K562 (cell line): Measurements from ENCODE around the gene DNAH17. TPM values are rescaled to one million over a fixed set of nuclear protein-coding genes. Genes with fewer than 3 reads are reported as not detected.

ENCODE experiments used
- ATAC-seq: fragments of 200-7000 bp; cut with Tn5 transposase; 3 replicates; pipeline ENCODE4 v1.9.1; 2020; ENCODE audit warnings: moderate library complexity
- BruUV-seq: library from RNA; stranded (reverse); fragments of 400-500 nt; replicated peaks from 2 replicates; lab custom pipeline; 2021; lab: Mats Ljungman, UMichigan
- CTCF ChIA-PET: fragments of 300-600 bp; formaldehyde crosslinking; extraction: SDS; loops from one replicate; lab custom pipeline; 2021; ENCODE audit warnings: low intra/inter-chr PET ratio; lab: Yijun Ruan, JAX
- POLR2A ChIA-PET: fragments of 300-600, 350-650 bp; sonication (Branson Sonifier 250); formaldehyde crosslinking; extraction: SDS; loops from one replicate; lab custom pipeline; 2021; ENCODE audit warnings: antibody characterized with exemption, inconsistent platforms; lab: Yijun Ruan, JAX
- DNase-seq, 4 experiments: peaks; one replicate each; pipeline versions ENCODE4 v3.0.0 to v3.0.0-alpha.2; 2011 to 2018; ENCODE audit warnings: low spot score in 3 of 4, mixed read lengths in 3 of 4; ENCODE audit errors: extremely low read depth in 1 of 4
- FAIRE-seq: peaks from 2 replicates; lab custom pipeline; 2011; peaks lifted over from hg19 to GRCh38; lab: Jason Lieb, UNC
- H2AFZ ChIP-seq: 2 replicates; pipeline ENCODE4 v1.6.0; 2011; ENCODE audit warnings: low read depth, low read length, control low read depth, inconsistent platforms
- H3K27ac ChIP-seq: fragments of 200-600 bp; 3 replicates; pipeline ENCODE4 v1.8.0; 2011; ENCODE audit warnings: low read depth, mild to moderate bottlenecking, control low read depth, inconsistent platforms, low read length, moderate library complexity, mixed read lengths; ENCODE audit errors: extremely low read depth
- H3K27me3 ChIP-seq, 2 experiments: fragments of 300-600 bp in 1 of 2; 2 replicates in 1 of 2; 3 replicates in 1 of 2; pipeline versions ENCODE4 v1.6.0 to v1.8.0; 2011; ENCODE audit warnings: inconsistent platforms in 2 of 2, low read length in 2 of 2, mild to moderate bottlenecking in 1 of 2, mixed read lengths in 1 of 2, moderate library complexity in 1 of 2; ENCODE audit not compliant: control insufficient read depth in 2 of 2, insufficient read depth in 2 of 2
- H3K36me3 ChIP-seq: fragments of 300-600 bp; 3 replicates; pipeline ENCODE4 v1.8.0; 2011; ENCODE audit warnings: mild to moderate bottlenecking, low read length, inconsistent platforms; ENCODE audit not compliant: control insufficient read depth, insufficient read depth
- H3K4me1 ChIP-seq, 2 experiments: fragments of 200-600 bp in 1 of 2; replicated peaks in 1 of 2; 2 replicates in 1 of 2; 3 replicates in 1 of 2; pipeline versions ENCODE4 v1.5.1 to v1.8.0; 2011; ENCODE audit warnings: inconsistent platforms in 2 of 2, low read length in 2 of 2, mild to moderate bottlenecking in 1 of 2, mixed read lengths in 1 of 2, moderate library complexity in 1 of 2; ENCODE audit not compliant: control insufficient read depth in 2 of 2, insufficient read depth in 2 of 2
- H3K4me2 ChIP-seq: 2 replicates; pipeline ENCODE4 v1.6.1; 2011; ENCODE audit warnings: low read length, control low read depth, inconsistent platforms, mixed read lengths; ENCODE audit not compliant: insufficient read depth
- H3K4me3 ChIP-seq: fragments of 200-600 bp; sonication (generic), shearing (Covaris generic); 2 replicates; pipeline ENCODE4 v1.5.1; 2016; ENCODE audit warnings: control low read depth, inconsistent platforms
- H3K79me2 ChIP-seq: fragments of 200-600 bp; 3 replicates; pipeline ENCODE4 v1.8.0; 2011; ENCODE audit warnings: low read length, inconsistent platforms; ENCODE audit not compliant: control insufficient read depth, insufficient read depth
- H3K9ac ChIP-seq, 2 experiments: 2 replicates each; pipeline versions ENCODE4 v1.6.0 to v1.6.1; 2011; ENCODE audit warnings: low read depth in 2 of 2, low read length in 2 of 2, control low read depth in 1 of 2, inconsistent platforms in 1 of 2, mild to moderate bottlenecking in 1 of 2, mixed read lengths in 1 of 2; ENCODE audit not compliant: insufficient read depth in 1 of 2
- H3K9me1 ChIP-seq: one replicate; pipeline ENCODE4 v1.6.0; 2011; ENCODE audit warnings: inconsistent platforms, mild to moderate bottlenecking, low read length, moderate library complexity; ENCODE audit not compliant: control insufficient read depth, insufficient read depth
- H3K9me3 ChIP-seq: replicated peaks from 2 replicates; pipeline ENCODE4 v1.5.1; 2011; ENCODE audit warnings: low read depth, low read length, inconsistent platforms; ENCODE audit not compliant: control insufficient read depth, insufficient read depth
- H4K20me1 ChIP-seq: replicated peaks from 2 replicates; pipeline ENCODE4 v1.6.1; 2011; ENCODE audit warnings: low read length, inconsistent platforms, mixed read lengths; ENCODE audit not compliant: control insufficient read depth, insufficient read depth
- FOXJ3 ChIP-seq: sonication (generic); formaldehyde crosslinking; IDR thresholded peaks from 2 replicates; pipeline ENCODE4 v1.4.0; 2020; ENCODE audit warnings: mild to moderate bottlenecking, missing genetic modification reagents
- HBP1 ChIP-seq: fragments of 450-650 bp; formaldehyde crosslinking; IDR thresholded peaks from 2 replicates; pipeline ENCODE4 v1.4.0; 2022; ENCODE audit warnings: missing genetic modification characterization
- HMG20A ChIP-seq: fragments of 450-650 bp; formaldehyde crosslinking; conservative IDR thresholded peaks from 2 replicates; pipeline ENCODE4 v1.4.0; 2020; ENCODE audit warnings: mild to moderate bottlenecking, mixed read lengths
- JUNB ChIP-seq: fragments of 450-650 bp; formaldehyde crosslinking; conservative IDR thresholded peaks from 2 replicates; pipeline ENCODE4 v1.4.0; 2020; ENCODE audit warnings: mild to moderate bottlenecking
- KDM1A ChIP-seq, 2 experiments: fragments of 450-650 bp; IDR thresholded peaks; 2 replicates each; pipeline ENCODE4 v1.6.1; 2016; ENCODE audit warnings: mild to moderate bottlenecking in 2 of 2
- KDM5B ChIP-seq: fragments of 200-600 bp; sonication (generic); IDR thresholded peaks from 2 replicates; pipeline ENCODE4 v1.6.1; 2012; ENCODE audit warnings: low read depth, mild to moderate bottlenecking, moderate library complexity, low read length, control low read depth, inconsistent platforms; ENCODE audit not compliant: insufficient replicate concordance
- MAX ChIP-seq: sonication (generic); formaldehyde crosslinking; IDR thresholded peaks from 2 replicates; pipeline ENCODE4 v1.9.0; 2022; ENCODE audit warnings: mild to moderate bottlenecking, missing genetic modification reagents
- MED1 ChIP-seq: sonication (generic); formaldehyde crosslinking; IDR thresholded peaks from 2 replicates; pipeline ENCODE4 v1.8.1; 2023; ENCODE audit warnings: missing genetic modification reagents, borderline replicate concordance
- NCOR1 ChIP-seq: fragments of 450-650 bp; IDR thresholded peaks from 2 replicates; pipeline ENCODE4 v1.6.1; 2016; ENCODE audit warnings: mild to moderate bottlenecking, moderate library complexity
- PPARD ChIP-seq: fragments of 250-450 bp; sonication (Bioruptor Pico); IDR thresholded peaks from 2 replicates; pipeline ENCODE4 v1.8.0; 2022; ENCODE audit warnings: inconsistent platforms, mild to moderate bottlenecking, moderate library complexity
- SNAPC5 ChIP-seq: fragments of 250-450 bp; sonication (Bioruptor Pico); IDR thresholded peaks from 2 replicates; pipeline ENCODE4 v1.8.0; 2021; ENCODE audit warnings: moderate library complexity, mild to moderate bottlenecking, inconsistent platforms
- SREBF1 ChIP-seq: fragments of 150-350 bp; IDR thresholded peaks from 2 replicates; pipeline ENCODE4 v1.6.1; 2014; ENCODE audit warnings: antibody characterized with exemption, low read depth, low read length, borderline replicate concordance
- TARDBP ChIP-seq: fragments of 450-650 bp; IDR thresholded peaks from 2 replicates; pipeline ENCODE4 v1.6.1; 2016
- ZNF785 ChIP-seq: fragments of 250-450 bp; sonication (Bioruptor Pico); IDR thresholded peaks from 2 replicates; pipeline ENCODE4 v1.4.0; 2020; ENCODE audit warnings: mild to moderate bottlenecking
- ZSCAN29 ChIP-seq: fragments of 450-650 bp; IDR thresholded peaks from 2 replicates; pipeline ENCODE4 v1.6.1; 2017
- WGBS: fragments of 100-300 bp; shearing (Covaris generic); methylation state at CpG from one replicate; pipeline ENCODE4 v1.1.6; 2016; ENCODE audit warnings: low coverage, mixed read lengths; ENCODE audit not compliant: insufficient coverage; ENCODE audit errors: missing lambda C conversion rate; 5-methylcytosine and 5-hydroxymethylcytosine counted together
- in situ Hi-C: fragments of 300-500 bp; cut with MboI; formaldehyde crosslinking; loops from 4 replicates; pipeline ENCODE4 v1.15.0; 2018; ENCODE audit warnings: inconsistent platforms, mixed read lengths
- intact Hi-C: fragments of 100-400 bp; cut with micrococcal nuclease; formaldehyde crosslinking; loops from 2 replicates; pipeline ENCODE4 v1.14.2; 2022
- polyA plus RNA-seq, 8 experiments: library from polyadenylated mRNA; depleted of rRNA in 4 of 8; stranded (reverse) in 5 of 8; unstranded in 3 of 8; fragments of >200 nt; fragmentation: Nextera tagmentation in 2 of 8; fragmentation: Illumina TruSeq in 1 of 8; extraction: Ambion mirVana in 2 of 8; extraction: Trizol in 1 of 8; gene quantifications; 2 replicates each; pipeline versions ENCODE4 v1.2.1 to v1.2.3, GENCODE V29; 2011 to 2014; ENCODE audit warnings: inconsistent platforms in 1 of 8, missing spikeins in 1 of 8
- total RNA-seq, 7 experiments: library from RNA; depleted of rRNA in 6 of 7; stranded (reverse); fragments of >200 nt in 6 of 7; fragmentation: Illumina TruSeq in 2 of 7; extraction: Trizol in 2 of 7; gene quantifications; 2 replicates each; pipeline versions ENCODE4 v1.2.1 to v1.2.3, GENCODE V29; 2011 to 2021; ENCODE audit warnings: low replicate concordance in 1 of 7
- TF ChIP-seq, protein P1 (sequence below): fragments of 250-450 bp; sonication (Bioruptor Pico); IDR thresholded peaks from 2 replicates; pipeline ENCODE4 v1.8.0; 2021; ENCODE audit warnings: borderline replicate concordance, mild to moderate bottlenecking, moderate library complexity; ENCODE audit not compliant: poor library complexity, severe bottlenecking
- TF ChIP-seq, protein P2 (sequence below): sonication (generic); formaldehyde crosslinking; IDR thresholded peaks from 2 replicates; pipeline ENCODE4 v1.5.0; 2020; ENCODE audit warnings: missing genetic modification reagents
- TF ChIP-seq, protein P3 (sequence below): fragments of 450-650 bp; formaldehyde crosslinking; conservative IDR thresholded peaks from 2 replicates; pipeline ENCODE4 v1.4.0; 2022; ENCODE audit warnings: mild to moderate bottlenecking, missing genetic modification characterization

DNAH17 gene
- total and polyA plus RNA-seq, 9 of the 15 experiments (the other 6 are each of a cell fraction or from before 2014, with no cell fraction given), result under 0.01 to 0.06 (median 0.03) TPM; not detected in 5

GRCh38 chr17:78466786-78467715 is 110.1 kb downstream of the DNAH17 start:
- no peak overlapping the region for H3K27ac ChIP-seq
- H3K4me2 ChIP-seq, result no peak overlapping the region
- ChIA-PET CTCF (no interaction called here), POLR2A (interaction anchor here (0.6 kb wide), 1 partner anchor 211 kb away, joined by 4 read pairs; no protein-coding TSS in a partner anchor)
- 0 out of 4 replicates have a peak overlapping the region, but pooled peaks of 1 of the 2 experiments have one; percentile 20 for H3K9ac ChIP-seq
- in situ Hi-C loops, result no loop called here
- peaks cover 0 to 4% of the 10 kb centered on the region in 2 experiments; a peak in 1 of 5 replicates for H3K4me1 ChIP-seq
- no peak overlapping the region for H2AFZ ChIP-seq
- WGBS, result 13% methylated on average over 26 of the region's 26 CpGs
- DNase-seq, result no peak
- intact Hi-C loops, result no loop called here
- H3K4me3 ChIP-seq, result no peak overlapping the region
- no TSS peak for BruUV-seq
- ATAC-seq, result no peak
- peaks cover 49 to 62% of the 10 kb centered on the region in 2 experiments for H3K27me3 ChIP-seq
- no peaks in the 10 kb centered on the region for H3K79me2 ChIP-seq
- no peak for FAIRE-seq
- peaks cover 4% of the 10 kb centered on the region for H3K9me1 ChIP-seq
- H3K36me3 ChIP-seq, result no peaks in the 10 kb centered on the region
- H4K20me1 ChIP-seq, result no peaks in the 10 kb centered on the region
- no peaks in the 10 kb centered on the region for H3K9me3 ChIP-seq
- no peak for TF ChIP-seq HMG20A (CRISPR knock-in tag)
- TF ChIP-seq NCOR1, result no peak
- TF ChIP-seq, protein P1, sequence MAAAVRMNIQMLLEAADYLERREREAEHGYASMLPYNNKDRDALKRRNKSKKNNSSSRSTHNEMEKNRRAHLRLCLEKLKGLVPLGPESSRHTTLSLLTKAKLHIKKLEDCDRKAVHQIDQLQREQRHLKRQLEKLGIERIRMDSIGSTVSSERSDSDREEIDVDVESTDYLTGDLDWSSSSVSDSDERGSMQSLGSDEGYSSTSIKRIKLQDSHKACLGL (CRISPR knock-in tag), result no peak
- no peak for TF ChIP-seq PPARD (CRISPR knock-in tag)
- TF ChIP-seq, protein P2, sequence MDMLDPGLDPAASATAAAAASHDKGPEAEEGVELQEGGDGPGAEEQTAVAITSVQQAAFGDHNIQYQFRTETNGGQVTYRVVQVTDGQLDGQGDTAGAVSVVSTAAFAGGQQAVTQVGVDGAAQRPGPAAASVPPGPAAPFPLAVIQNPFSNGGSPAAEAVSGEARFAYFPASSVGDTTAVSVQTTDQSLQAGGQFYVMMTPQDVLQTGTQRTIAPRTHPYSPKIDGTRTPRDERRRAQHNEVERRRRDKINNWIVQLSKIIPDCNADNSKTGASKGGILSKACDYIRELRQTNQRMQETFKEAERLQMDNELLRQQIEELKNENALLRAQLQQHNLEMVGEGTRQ, result no peak
- TF ChIP-seq FOXJ3 (CRISPR knock-in tag), result no peak
- TF ChIP-seq SREBF1, result no peak
- TF ChIP-seq, protein P3, sequence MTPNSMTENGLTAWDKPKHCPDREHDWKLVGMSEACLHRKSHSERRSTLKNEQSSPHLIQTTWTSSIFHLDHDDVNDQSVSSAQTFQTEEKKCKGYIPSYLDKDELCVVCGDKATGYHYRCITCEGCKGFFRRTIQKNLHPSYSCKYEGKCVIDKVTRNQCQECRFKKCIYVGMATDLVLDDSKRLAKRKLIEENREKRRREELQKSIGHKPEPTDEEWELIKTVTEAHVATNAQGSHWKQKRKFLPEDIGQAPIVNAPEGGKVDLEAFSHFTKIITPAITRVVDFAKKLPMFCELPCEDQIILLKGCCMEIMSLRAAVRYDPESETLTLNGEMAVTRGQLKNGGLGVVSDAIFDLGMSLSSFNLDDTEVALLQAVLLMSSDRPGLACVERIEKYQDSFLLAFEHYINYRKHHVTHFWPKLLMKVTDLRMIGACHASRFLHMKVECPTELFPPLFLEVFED (CRISPR knock-in tag), result no peak
- no peak for TF ChIP-seq HBP1 (CRISPR knock-in tag)
- no peak for TF ChIP-seq ZSCAN29
- no peak for TF ChIP-seq TARDBP
- TF ChIP-seq KDM1A (IDR thresholded peaks at IDR 0.05), result no peak
- TF ChIP-seq JUNB (CRISPR knock-in tag), result no peak
- no peak for TF ChIP-seq MAX (CRISPR knock-in tag)
- TF ChIP-seq MED1, result no peak
- no peak for TF ChIP-seq KDM5B
- TF ChIP-seq ZNF785 (CRISPR knock-in tag), result no peak
- no peak for TF ChIP-seq SNAPC5 (CRISPR knock-in tag)
